H1 (cell line): Measurements from ENCODE around the gene KLHL17.

Source experiments
- CEBPB ChIP-seq: IDR thresholded peaks from 2 replicates; pipeline ENCODE4 v1.6.1; 2012; ENCODE audit warnings: low read depth, low read length
- CTCF ChIP-seq, 3 experiments: IDR thresholded peaks; 1 replicate in 2 of 3; 2 replicates in 1 of 3; pipeline versions ENCODE4 v1.5.1 to v1.6.1; 2011; ENCODE audit warnings: low read length in 3 of 3, mild to moderate bottlenecking in 3 of 3, inconsistent platforms in 2 of 3, low read depth in 1 of 3, moderate library complexity in 1 of 3; ENCODE audit not compliant: insufficient read depth in 1 of 3; ENCODE audit errors: control extremely low read depth in 1 of 3
- GTF2F1 ChIP-seq: IDR thresholded peaks from 2 replicates; pipeline ENCODE4 v1.6.1; 2012; ENCODE audit warnings: low read depth, low read length, improper control_type of control experiment, borderline replicate concordance
- HDAC2 ChIP-seq, 2 experiments: fragments of 300-600 bp in 1 of 2; sonication (generic) in 1 of 2; IDR thresholded peaks; 2 replicates each; pipeline ENCODE4 v1.6.1; 2011 to 2012; ENCODE audit warnings: low read depth in 2 of 2, low read length in 2 of 2, mild to moderate bottlenecking in 2 of 2, moderate library complexity in 2 of 2, borderline replicate concordance in 1 of 2, inconsistent platforms in 1 of 2
- KDM4A ChIP-seq: IDR thresholded peaks from one replicate; pipeline ENCODE4 v1.7.1; 2012; ENCODE audit warnings: low read depth, mild to moderate bottlenecking, moderate library complexity, low read length, inconsistent platforms; ENCODE audit not compliant: severe bottlenecking
- POLR2A ChIP-seq, 2 experiments: IDR thresholded peaks; 1 replicate in 1 of 2; 2 replicates in 1 of 2; pipeline ENCODE4 v1.6.1; 2011; ENCODE audit warnings: low read depth in 2 of 2, low read length in 2 of 2, mild to moderate bottlenecking in 2 of 2; ENCODE audit errors: control extremely low read depth in 1 of 2

- TF ChIP-seq CEBPB (no peak), HDAC2 (IDR thresholded peaks at IDR 0.05; ENCODE audit: borderline replicate concordance in 1 of 2, low read depth in 2 of 2, low read length in 2 of 2) (no peak), KDM4A (no peak), POLR2A (IDR thresholded peaks at IDR 0.05; ENCODE audit: control extremely low read depth in 1 of 2, low read depth in 2 of 2, low read length in 2 of 2) (no peak), GTF2F1 (no peak), CTCF (IDR thresholded peaks at IDR 0.05; ENCODE audit: control extremely low read depth in 1 of 3, insufficient read depth in 1 of 3, low read depth in 1 of 3, low read length in 3 of 3) (no peak)
Observed at GRCh38 chr1:955474-955873, 4.9 kb upstream of the KLHL17 start.
